RCC 7860 (cell line): ENCODE measurements around the gene KRT71.
"Not testable (repeated sequence)": the region's sequence is repeated elsewhere in the genome, so short reads cannot be mapped to it uniquely, and the experiment has no call there.

Experiments
- DNase-seq: peaks from one replicate; pipeline ENCODE4 v3.0.0-alpha.2; 2015; ENCODE audit warnings: low spot score
- FAIRE-seq: peaks from 2 replicates; lab custom pipeline; 2012; peaks lifted over from hg19 to GRCh38; lab: Jason Lieb, UNC

The KRT71 gene

GRCh38 chr12:52500574-52500973, 52.4 kb downstream of the KRT71 start:
- FAIRE-seq, DNase-seq: not testable (repeated sequence)

GRCh38 chr12:52499806-52500560, 53.0 kb downstream of the KRT71 start:
- FAIRE-seq (no peak), DNase-seq (no peak)

- FAIRE-seq, result no peak
Measured at GRCh38 chr12:52498946-52499345, 54.0 kb downstream of the KRT71 start.

GRCh38 chr12:52497975-52498374, 55.0 kb downstream of the KRT71 start:
- DNase-seq (no peak), FAIRE-seq (no peak)

More at GRCh38 chr12:52498946-52499345, 54.0 kb downstream of the KRT71 start:
- DNase-seq, result no peak

- DNase-seq, result peak; percentile 82
Measured at GRCh38 chr12:52496590-52497071, 56.3 kb downstream of the KRT71 start.

GRCh38 chr12:52496054-52496453, 56.9 kb downstream of the KRT71 start:
- DNase-seq (no peak), FAIRE-seq (no peak)

More at GRCh38 chr12:52496590-52497071, 56.3 kb downstream of the KRT71 start:
- FAIRE-seq, result peak; percentile 20

GRCh38 chr12:52495389-52495788, 57.6 kb downstream of the KRT71 start:
- DNase-seq (peak; percentile 41), FAIRE-seq (no peak)

GRCh38 chr12:52494518-52494917, 58.4 kb downstream of the KRT71 start:
- DNase-seq (no peak), FAIRE-seq (no peak)

GRCh38 chr12:52494100-52494499, 58.8 kb downstream of the KRT71 start:
- DNase-seq (no peak), FAIRE-seq (no peak)
